GM12878 (cell line): ENCODE data around the gene TOP1. TPM values are rescaled to one million over a fixed set of nuclear protein-coding genes. Genes with fewer than 3 reads are reported as not detected.

Experiments
- ATAC-seq: fragments of 200-7000 bp; cut with Tn5 transposase; 3 replicates; pipeline ENCODE4 v1.9.1; 2020; ENCODE audit warnings: mild to moderate bottlenecking, moderate library complexity
- BruUV-seq: library from RNA; stranded (reverse); fragments of 400-500 nt; replicated peaks from 2 replicates; lab custom pipeline; 2021; lab: Mats Ljungman, UMichigan
- CTCF ChIA-PET: fragments of 300-600 bp; sonication (Branson Sonifier 250); formaldehyde crosslinking; extraction: SDS; loops from one replicate; lab custom pipeline; 2021; ENCODE audit warnings: inconsistent platforms; lab: Yijun Ruan, JAX
- POLR2A ChIA-PET: fragments of 350-600 bp; formaldehyde crosslinking; extraction: SDS; loops from one replicate; lab custom pipeline; 2021; ENCODE audit warnings: inconsistent platforms; lab: Charles Lee
- RAD21 ChIA-PET: fragments of 300-600 bp; sonication (Branson Sonifier 250); formaldehyde crosslinking; loops from one replicate; lab custom pipeline; 2023; ENCODE audit warnings: antibody characterized with exemption; ENCODE audit not compliant: unreplicated experiment; lab: Charles Lee
- SMC1A ChIA-PET: fragments of 300-600 bp; sonication (Branson Sonifier 250); formaldehyde crosslinking; loops from one replicate; lab custom pipeline; 2023; ENCODE audit not compliant: unreplicated experiment, uncharacterized antibody; lab: Charles Lee
- DNase-seq: peaks from one replicate; pipeline ENCODE4 v3.0.0-alpha.2; 2011; ENCODE audit warnings: low read depth, low spot score
- FAIRE-seq: peaks from 3 replicates; lab custom pipeline; 2011; peaks lifted over from hg19 to GRCh38; lab: Jason Lieb, UNC
- H2AFZ ChIP-seq: 2 replicates; pipeline ENCODE4 v1.6.0; 2011; ENCODE audit warnings: low read depth, low read length, control low read depth; ENCODE audit not compliant: control insufficient read depth
- H3K27ac ChIP-seq: 2 replicates; pipeline ENCODE4 v1.5.1; 2011; ENCODE audit warnings: control low read depth; ENCODE audit not compliant: control insufficient read depth, insufficient read depth
- H3K27me3 ChIP-seq, 2 experiments: replicated peaks in 1 of 2; 2 replicates each; pipeline versions ENCODE4 v1.6.0 to v1.6.1; 2011; ENCODE audit warnings: low read length in 1 of 2; ENCODE audit not compliant: control insufficient read depth in 2 of 2, insufficient read depth in 2 of 2
- H3K36me3 ChIP-seq, 2 experiments: 2 replicates each; pipeline ENCODE4 v1.5.1; 2011; ENCODE audit warnings: low read length in 1 of 2; ENCODE audit not compliant: control insufficient read depth in 2 of 2, insufficient read depth in 2 of 2
- H3K4me1 ChIP-seq: 2 replicates; pipeline ENCODE4 v1.6.1; 2011; ENCODE audit warnings: mild to moderate bottlenecking, low read length, moderate library complexity, mixed read lengths; ENCODE audit not compliant: control insufficient read depth, insufficient read depth
- H3K4me2 ChIP-seq: 2 replicates; pipeline ENCODE4 v1.6.0; 2011; ENCODE audit warnings: control low read depth; ENCODE audit not compliant: control insufficient read depth, insufficient read depth
- H3K4me3 ChIP-seq: fragments of 200-600 bp; sonication (generic); 2 replicates; pipeline ENCODE4 v1.5.1; 2016
- H3K79me2 ChIP-seq: 2 replicates; pipeline ENCODE4 v1.6.0; 2011; ENCODE audit warnings: low read length; ENCODE audit not compliant: control insufficient read depth, insufficient read depth
- H3K9ac ChIP-seq: 2 replicates; pipeline ENCODE4 v1.8.0; 2011; ENCODE audit warnings: low read length, control low read depth, mixed read lengths; ENCODE audit not compliant: control insufficient read depth, insufficient read depth
- H3K9me3 ChIP-seq: replicated peaks from 3 replicates; pipeline ENCODE4 v1.5.1; 2011; ENCODE audit warnings: mild to moderate bottlenecking, low read length; ENCODE audit not compliant: control insufficient read depth, insufficient read depth
- H4K20me1 ChIP-seq: 2 replicates; pipeline ENCODE4 v1.6.0; 2011; ENCODE audit not compliant: control insufficient read depth, insufficient read depth
- CHD1 ChIP-seq: IDR thresholded peaks from 2 replicates; pipeline ENCODE4 v1.6.1; 2012; ENCODE audit warnings: low read depth, low read length, improper control_type of control experiment
- DPF2 ChIP-seq: fragments of 450-650 bp; IDR thresholded peaks from 2 replicates; pipeline ENCODE4 v1.6.1; 2017; ENCODE audit warnings: mild to moderate bottlenecking
- HSF1 ChIP-seq: fragments of 150-350 bp; IDR thresholded peaks from 2 replicates; pipeline ENCODE4 v1.6.1; 2014; ENCODE audit warnings: mild to moderate bottlenecking, low read depth, low read length
- JUNB ChIP-seq: IDR thresholded peaks from 2 replicates; pipeline ENCODE4 v1.6.1; 2016; ENCODE audit warnings: antibody characterized with exemption, mild to moderate bottlenecking
- KLF5 ChIP-seq: fragments of 450-650 bp; IDR thresholded peaks from 2 replicates; pipeline ENCODE4 v1.6.1; 2014; ENCODE audit warnings: mild to moderate bottlenecking; ENCODE audit not compliant: partially characterized antibody
- SIN3A ChIP-seq: IDR thresholded peaks from 2 replicates; pipeline ENCODE4 v1.6.1; 2012; ENCODE audit warnings: low read depth, low read length, improper control_type of control experiment
- SMARCA5 ChIP-seq: fragments of 450-650 bp; IDR thresholded peaks from 2 replicates; pipeline ENCODE4 v1.6.1; 2017; ENCODE audit warnings: mild to moderate bottlenecking
- YY1 ChIP-seq: IDR thresholded peaks from 2 replicates; pipeline ENCODE4 v1.6.1; 2011; ENCODE audit warnings: low read depth, mild to moderate bottlenecking, low read length
- ZNF592 ChIP-seq: fragments of 450-650 bp; IDR thresholded peaks from 2 replicates; pipeline ENCODE4 v1.6.1; 2017; ENCODE audit warnings: mild to moderate bottlenecking, moderate library complexity
- WGBS: methylation state at CpG from one replicate; pipeline ENCODE4 v1.1.6; 2016; ENCODE audit warnings: low lambda C conversion rate; ENCODE audit not compliant: insufficient replicate concordance, insufficient coverage; ENCODE audit errors: missing lambda C conversion rate; 5-methylcytosine and 5-hydroxymethylcytosine counted together
- in situ Hi-C: fragments of 300-500 bp; cut with MboI; formaldehyde crosslinking; loops from 9 replicates; pipeline ENCODE4 v1.14.3; 2018; ENCODE audit warnings: mixed read lengths
- intact Hi-C: fragments of 100-400 bp; cut with micrococcal nuclease; formaldehyde crosslinking; loops from one replicate; pipeline ENCODE4 v1.14.2; 2022; ENCODE audit not compliant: unreplicated experiment
- polyA plus RNA-seq, 11 experiments: library from polyadenylated mRNA; depleted of rRNA in 4 of 11; unstranded in 6 of 11; stranded (reverse) in 5 of 11; fragments of >200 nt; fragmentation: Nextera tagmentation in 4 of 11; fragmentation: Illumina TruSeq in 1 of 11; extraction: Ambion mirVana in 4 of 11; extraction: Trizol in 1 of 11; gene quantifications; 1 replicate in 1 of 11; 2 replicates in 10 of 11; pipeline versions ENCODE4 v1.2.1 to v1.2.3, GENCODE V29; 2011 to 2016; ENCODE audit warnings: inconsistent platforms in 2 of 11, missing spikeins in 2 of 11, low read depth in 1 of 11
- total RNA-seq, 4 experiments: library from RNA; depleted of rRNA in 3 of 4; stranded (reverse); fragments of >200 nt in 3 of 4; fragmentation: Illumina TruSeq in 1 of 4; extraction: Trizol in 1 of 4; gene quantifications; 2 replicates each; pipeline versions ENCODE4 v1.2.1 to v1.2.3, GENCODE V29; 2013 to 2021

TOP1 gene
- total and polyA plus RNA-seq, 10 of the 15 experiments (the other 5 are each of a cell fraction or from before 2014, with no cell fraction given): 21.5 to 128 (median 47.3) TPM

GRCh38 chr20:41018153-41018552 is 10.5 kb upstream of the TOP1 start:
- no TSS peak for BruUV-seq
- H3K4me2 ChIP-seq: no peak overlapping the region
- no peak overlapping the region for H3K9ac ChIP-seq
- H4K20me1 ChIP-seq: no peaks in the 10 kb centered on the region
- no peak overlapping the region for H2AFZ ChIP-seq
- H3K79me2 ChIP-seq: no peaks in the 10 kb centered on the region
- H3K4me3 ChIP-seq: no peak overlapping the region
- SMC1A ChIA-PET: interaction anchor here (1.0 to 2.5 kb wide), 3 partner anchors 27 to 50 kb away, joined by 4 to 16 read pairs (median 4); no protein-coding TSS in a partner anchor
- POLR2A ChIA-PET: interaction anchor here (0.9 kb wide), 1 partner anchor 13 kb away, joined by 3 read pairs; no protein-coding TSS in a partner anchor
- FAIRE-seq: no peak
- H3K4me1 ChIP-seq: peaks cover 7% of the 10 kb centered on the region
- H3K27ac ChIP-seq: no peak overlapping the region
- ATAC-seq: no peak
- no peak for TF ChIP-seq ZNF592
- TF ChIP-seq DPF2: no peak
- TF ChIP-seq SIN3A: no peak
- TF ChIP-seq CHD1: no peak
- TF ChIP-seq YY1: no peak
- TF ChIP-seq HSF1: no peak
- no peak for TF ChIP-seq KLF5
- TF ChIP-seq SMARCA5: no peak
- TF ChIP-seq JUNB: no peak
- RAD21 ChIA-PET: interaction anchor here (1.0 to 2.4 kb wide), 2 partner anchors 27 to 28 kb away, joined by 3 to 6 read pairs; no protein-coding TSS in a partner anchor
- H3K9me3 ChIP-seq: no peaks in the 10 kb centered on the region
- in situ Hi-C loops (no loop called here), intact Hi-C loops (no loop called here)
- DNase-seq: no peak
- WGBS: 97% methylated on average over 2 of the region's 2 CpGs
- CTCF ChIA-PET: interaction anchor here (0.9 to 2.0 kb wide), 4 partner anchors 10 to 90 kb away, joined by 3 to 7 read pairs (median 4); partner anchors contain the start of gene TOP1
- no peaks in the 10 kb centered on the region for H3K36me3 ChIP-seq
- H3K27me3 ChIP-seq: no peaks in the 10 kb centered on the region
